A549 (cell line): ENCODE measurements around the gene TMEM126B. TPM values are rescaled to one million over a fixed set of nuclear protein-coding genes. Genes with fewer than 3 reads are reported as not detected.

ENCODE experiments used
- ATAC-seq, 2 experiments: fragments of 200-7000 bp in 1 of 2; fragments of >200 bp in 1 of 2; cut with Nextera tagmentation in 1 of 2; cut with Tn5 transposase in 1 of 2; 3 replicates each; pipeline versions ENCODE4 v1.8.0 to v1.9.1; 2018 to 2020; ENCODE audit warnings: mild to moderate bottlenecking in 1 of 2, moderate library complexity in 1 of 2
- CTCF ChIA-PET: fragments of 300-600 bp; sonication (Branson Sonifier 250); formaldehyde crosslinking; extraction: SDS; loops from one replicate; lab custom pipeline; 2021; ENCODE audit warnings: antibody characterized with exemption, inconsistent platforms; lab: Yijun Ruan, JAX
- POLR2A ChIA-PET: fragments of 350-600 bp; formaldehyde crosslinking; extraction: SDS; loops from one replicate; lab custom pipeline; 2021; ENCODE audit warnings: antibody characterized with exemption, inconsistent platforms; lab: Yijun Ruan, JAX
- DNase-seq, 2 experiments: peaks; one replicate each; pipeline versions ENCODE4 v3.0.0 to v3.0.0-alpha.2; 2011 to 2016; ENCODE audit warnings: low read depth in 1 of 2, low spot score in 1 of 2
- FAIRE-seq: peaks from 2 replicates; lab custom pipeline; 2011; peaks lifted over from hg19 to GRCh38; lab: Jason Lieb, UNC
- H3K27ac ChIP-seq, 2 experiments: fragments of >200 bp; sonication (Bioruptor Twin); formaldehyde crosslinking; 3 replicates each; pipeline ENCODE4 v1.5.1; 2016 to 2017
- H3K4me1 ChIP-seq: fragments of >200 bp; sonication (Bioruptor Twin); formaldehyde crosslinking; 3 replicates; pipeline ENCODE4 v1.6.1; 2016
- H3K4me2 ChIP-seq: fragments of >200 bp; sonication (Bioruptor Twin); formaldehyde crosslinking; 3 replicates; pipeline ENCODE4 v1.6.1; 2016
- H3K4me3 ChIP-seq: fragments of >200 bp; sonication (Bioruptor Twin); formaldehyde crosslinking; 3 replicates; pipeline ENCODE4 v1.5.1; 2016
- H3K9me3 ChIP-seq: fragments of >200 bp; sonication (Bioruptor Twin); formaldehyde crosslinking; 3 replicates; pipeline ENCODE4 v1.6.1; 2016
- ATOH8 ChIP-seq: fragments of 250-450 bp; sonication (Bioruptor Pico); IDR thresholded peaks from 2 replicates; pipeline ENCODE4 v1.5.0; 2020; ENCODE audit warnings: low read depth, mild to moderate bottlenecking, moderate library complexity
- BHLHE40 ChIP-seq: IDR thresholded peaks from 2 replicates; pipeline ENCODE4 v1.6.1; 2012; ENCODE audit warnings: low read depth, low read length, inconsistent platforms
- CEBPB ChIP-seq, 2 experiments: fragments of >200 bp in 1 of 2; sonication (Bioruptor Twin) in 1 of 2; formaldehyde crosslinking in 1 of 2; IDR thresholded peaks; 2 replicates each; pipeline ENCODE4 v1.6.1; 2012 to 2016
- E2F6 ChIP-seq: IDR thresholded peaks from 2 replicates; pipeline ENCODE4 v1.6.1; 2012; ENCODE audit warnings: low read depth, borderline replicate concordance
- EHF ChIP-seq: fragments of 250-450 bp; sonication (Bioruptor Pico); IDR thresholded peaks from 2 replicates; pipeline ENCODE4 v1.5.0; 2020; ENCODE audit warnings: mild to moderate bottlenecking
- ELK1 ChIP-seq: fragments of 150-350 bp; IDR thresholded peaks from 2 replicates; pipeline ENCODE4 v1.6.1; 2014; ENCODE audit warnings: low read depth, mild to moderate bottlenecking, low read length
- FOSB ChIP-seq: fragments of 250-450 bp; sonication (Bioruptor Pico); IDR thresholded peaks from 2 replicates; pipeline ENCODE4 v1.5.0; 2020; ENCODE audit warnings: mild to moderate bottlenecking, moderate library complexity
- FOXS1 ChIP-seq: fragments of 250-450 bp; sonication (Bioruptor Pico); IDR thresholded peaks from 2 replicates; pipeline ENCODE4 v1.5.0; 2020; ENCODE audit warnings: mild to moderate bottlenecking, moderate library complexity
- HDAC2 ChIP-seq: fragments of 200-600 bp; sonication (generic); IDR thresholded peaks from 2 replicates; pipeline ENCODE4 v1.6.1; 2016
- HMGXB4 ChIP-seq: fragments of 250-450 bp; sonication (Bioruptor Pico); IDR thresholded peaks from 2 replicates; pipeline ENCODE4 v1.5.0; 2021; ENCODE audit warnings: mild to moderate bottlenecking, moderate library complexity, borderline replicate concordance
- HOXA7 ChIP-seq: fragments of 250-450 bp; sonication (Bioruptor Pico); IDR thresholded peaks from 2 replicates; pipeline ENCODE4 v1.5.0; 2020; ENCODE audit warnings: mild to moderate bottlenecking, moderate library complexity
- JUN ChIP-seq, 2 experiments: fragments of >200 bp; sonication (Bioruptor Twin); formaldehyde crosslinking; IDR thresholded peaks; 2 replicates in 1 of 2; 3 replicates in 1 of 2; pipeline ENCODE4 v1.6.1; 2016 to 2017
- JUNB ChIP-seq: fragments of >200 bp; sonication (Bioruptor Twin); formaldehyde crosslinking; IDR thresholded peaks from 2 replicates; pipeline ENCODE4 v1.6.1; 2016
- KDM5A ChIP-seq: fragments of 200-600 bp; sonication (generic); IDR thresholded peaks from 2 replicates; pipeline ENCODE4 v1.6.1; 2016; ENCODE audit warnings: antibody characterized with exemption, mild to moderate bottlenecking
- MAX ChIP-seq: IDR thresholded peaks from 2 replicates; pipeline ENCODE4 v1.6.1; 2012
- NFE2L2 ChIP-seq: fragments of 150-350 bp; conservative IDR thresholded peaks from 2 replicates; pipeline ENCODE4 v1.6.1; 2014; ENCODE audit warnings: low read length
- NR3C1 ChIP-seq: fragments of >200 bp; sonication (Bioruptor Twin); formaldehyde crosslinking; IDR thresholded peaks from 3 replicates; pipeline ENCODE4 v1.6.1; 2017
- RAD21 ChIP-seq, 2 experiments: fragments of >200 bp in 1 of 2; sonication (Bioruptor Twin) in 1 of 2; formaldehyde crosslinking in 1 of 2; IDR thresholded peaks in 1 of 2; conservative IDR thresholded peaks in 1 of 2; 2 replicates in 1 of 2; 3 replicates in 1 of 2; pipeline ENCODE4 v1.6.1; 2012 to 2018; ENCODE audit warnings: inconsistent platforms in 1 of 2
- RARB ChIP-seq: fragments of 250-450 bp; sonication (Bioruptor Pico); IDR thresholded peaks from 2 replicates; pipeline ENCODE4 v1.8.0; 2021; ENCODE audit warnings: mild to moderate bottlenecking, moderate library complexity
- RCOR1 ChIP-seq: fragments of 150-350 bp; IDR thresholded peaks from 2 replicates; pipeline ENCODE4 v1.6.1; 2014; ENCODE audit warnings: antibody characterized with exemption, low read length, low read depth
- RFX5 ChIP-seq: fragments of 450-650 bp; IDR thresholded peaks from 2 replicates; pipeline ENCODE4 v1.7.1; 2014; ENCODE audit warnings: antibody characterized with exemption, mild to moderate bottlenecking, moderate library complexity
- TFCP2L1 ChIP-seq: fragments of 250-450 bp; sonication (Bioruptor Pico); IDR thresholded peaks from 2 replicates; pipeline ENCODE4 v1.5.0; 2021; ENCODE audit warnings: mild to moderate bottlenecking
- ZC3H11A ChIP-seq: fragments of 450-650 bp; IDR thresholded peaks from 2 replicates; pipeline ENCODE4 v1.6.1; 2014; ENCODE audit warnings: antibody characterized with exemption, mild to moderate bottlenecking
- ZNF302 ChIP-seq: fragments of 250-450 bp; sonication (Bioruptor Pico); IDR thresholded peaks from 2 replicates; pipeline ENCODE4 v1.9.0; 2021; ENCODE audit warnings: inconsistent platforms, mild to moderate bottlenecking, moderate library complexity
- ZSCAN20 ChIP-seq: fragments of 250-450 bp; sonication (Bioruptor Pico); IDR thresholded peaks from 2 replicates; pipeline ENCODE4 v1.8.0; 2022; ENCODE audit warnings: mild to moderate bottlenecking, moderate library complexity
- WGBS: methylation state at CpG from one replicate; pipeline ENCODE4 v1.1.6; 2017; ENCODE audit errors: missing lambda C conversion rate; 5-methylcytosine and 5-hydroxymethylcytosine counted together
- polyA plus RNA-seq, 4 experiments: library from polyadenylated mRNA; depleted of rRNA in 3 of 4; stranded (reverse); fragments of >200 nt; fragmentation: RNase III in 1 of 4; extraction: RNeasy Plus Mini Kit Qiagen cat#74134 plus additional on column Dnase treatment in 1 of 4; gene quantifications; 2 replicates in 3 of 4; 3 replicates in 1 of 4; pipeline ENCODE4 v1.2.3, GENCODE V29; 2011 to 2017

TMEM126B gene
- polyA plus RNA-seq, 2 of the 4 experiments (the other 2 are of a cell fraction), result 82.4 to 114 TPM

GRCh38 chr11:85634747-85635146, 6.4 kb downstream of the TMEM126B start:
- TF ChIP-seq BHLHE40, result no peak
- no peak for TF ChIP-seq RARB (CRISPR knock-in tag)
- no peak for TF ChIP-seq FOSB (CRISPR knock-in tag)
- TF ChIP-seq NR3C1, result no peak
- no peak for TF ChIP-seq TFCP2L1 (CRISPR knock-in tag)
- no peak for TF ChIP-seq RAD21 (conservative IDR thresholded peaks at IDR 0.05 in 1 of 2, IDR thresholded peaks at IDR 0.05 in 1 of 2)
- TF ChIP-seq ZC3H11A, result no peak
- TF ChIP-seq ELK1, result no peak
- no peak for TF ChIP-seq HOXA7 (CRISPR knock-in tag)
- no peak overlapping the region for H3K4me2 ChIP-seq
- no peak for FAIRE-seq
- 84% methylated on average over 3 of the region's 3 CpGs for WGBS
- H3K4me1 ChIP-seq, result peaks cover 2% of the 10 kb centered on the region; the same call in 2 of the 3 replicates
- POLR2A ChIA-PET, result no interaction called here
- ATAC-seq, result no peak
- no peaks in the 10 kb centered on the region for H3K9me3 ChIP-seq
- no peak for DNase-seq
- no peak overlapping the region for H3K4me3 ChIP-seq
- CTCF ChIA-PET, result no interaction called here
- no peak overlapping the region for H3K27ac ChIP-seq

GRCh38 chr11:85643191-85643614, 14.8 kb downstream of the TMEM126B start:
- TF ChIP-seq CEBPB (IDR thresholded peaks at IDR 0.05) (no peak), ZSCAN20 (CRISPR knock-in tag) (no peak), RFX5 (no peak), ZNF302 (CRISPR knock-in tag) (no peak), NFE2L2 (no peak), RAD21 (conservative IDR thresholded peaks at IDR 0.05 in 1 of 2, IDR thresholded peaks at IDR 0.05 in 1 of 2) (no peak), MAX (no peak), JUN (IDR thresholded peaks at IDR 0.05) (no peak), HMGXB4 (CRISPR knock-in tag) (no peak), FOXS1 (CRISPR knock-in tag) (no peak), JUNB (no peak), RCOR1 (no peak), EHF (no peak), ATOH8 (CRISPR knock-in tag) (no peak), HDAC2 (no peak), E2F6 (no peak), KDM5A (no peak), NR3C1 (no peak)
- Histone ChIP-seq H3K4me1 (peaks cover 4% of the 10 kb centered on the region; the same call in 1 of the 3 replicates), H3K4me3 (no peak overlapping the region), H3K4me2 (no peak overlapping the region), H3K27ac (no peak overlapping the region), H3K9me3 (no peaks in the 10 kb centered on the region)
- CTCF ChIA-PET, result no interaction called here
- FAIRE-seq (no peak), ATAC-seq (no peak), DNase-seq (no peak)
- POLR2A ChIA-PET, result no interaction called here
- 71% methylated on average over 2 of the region's 2 CpGs for WGBS
